Spinal cord (tissue), 10 donors: ENCODE data around the gene KRT2. TPM values are rescaled to one million over a fixed set of nuclear protein-coding genes. Genes with fewer than 3 reads are reported as not detected.
"Not testable (repeated sequence)": the region's sequence is repeated elsewhere in the genome, so short reads cannot be mapped to it uniquely, and the experiment has no call there.

Experiments used
- DNase-seq, 6 donors: peaks; one replicate each; pipeline versions ENCODE4 v3.0.0 to v3.0.0-alpha.2; 2013 to 2015; ENCODE audit warnings: low spot score in 6 of 6, low read depth in 4 of 6
- H3K27ac ChIP-seq: one replicate; pipeline ENCODE4 v1.5.1; 2013; ENCODE audit warnings: low read depth, low read length, control low read depth
- H3K27me3 ChIP-seq: one replicate; pipeline ENCODE4 v1.6.1; 2013; ENCODE audit warnings: low read length; ENCODE audit not compliant: control insufficient read depth, insufficient read depth
- H3K36me3 ChIP-seq: one replicate; pipeline ENCODE4 v1.6.1; 2013; ENCODE audit warnings: low read length; ENCODE audit not compliant: control insufficient read depth, insufficient read depth
- H3K4me1 ChIP-seq: one replicate; pipeline ENCODE4 v1.6.1; 2013; ENCODE audit warnings: low read length; ENCODE audit not compliant: control insufficient read depth, insufficient read depth
- H3K4me3 ChIP-seq: one replicate; pipeline ENCODE4 v1.5.1; 2013; ENCODE audit warnings: low read depth, low read length, control low read depth
- H3K9me3 ChIP-seq: one replicate; pipeline ENCODE4 v1.6.1; 2013; ENCODE audit warnings: low read length; ENCODE audit not compliant: control insufficient read depth, insufficient read depth
- WGBS: methylation state at CpG from one replicate; pipeline ENCODE4 v1.1.5; 2013; ENCODE audit warnings: missing lambda C conversion rate; ENCODE audit not compliant: insufficient coverage; 5-methylcytosine and 5-hydroxymethylcytosine counted together
- polyA plus RNA-seq, 2 donors: library from polyadenylated mRNA; unstranded; fragments of 120-200 nt; gene quantifications; one replicate each; pipeline ENCODE4 v1.2.1, GENCODE V29; 2013; ENCODE audit not compliant: insufficient read length in 2 of 2
- total RNA-seq, 2 donors: library from RNA; depleted of rRNA in 1 of 2; stranded (reverse); fragments of 120-200 nt in 1 of 2; fragments of >200 nt in 1 of 2; gene quantifications; one replicate each; pipeline versions ENCODE4 v1.2.3 to v1.2.4, GENCODE V29; 2013 to 2014
- donor health status: healthy.

The KRT2 gene
- total and polyA plus RNA-seq, 4 donors: 0.18 to 0.30 (median 0.25) TPM; not detected in 1

DNA sequence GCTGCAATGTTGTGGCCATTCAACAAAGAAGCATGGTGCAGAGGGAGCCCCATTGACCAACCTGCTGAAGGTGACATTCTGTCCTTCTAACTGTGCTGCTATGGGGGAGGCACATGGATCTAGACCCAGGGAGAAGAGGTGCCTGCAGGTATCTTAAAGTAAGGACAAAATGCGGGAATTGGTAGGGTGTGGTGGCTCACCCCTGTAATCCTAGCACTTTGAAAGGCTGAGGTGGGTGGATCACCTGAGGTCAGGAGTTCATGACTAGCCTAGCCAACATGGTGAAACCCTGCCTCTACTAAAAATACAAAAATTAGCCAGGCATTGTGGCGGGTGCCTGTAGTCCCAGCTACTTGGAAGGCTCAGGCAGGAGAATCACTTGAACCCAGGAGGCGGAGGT lies 17.9 kb upstream of the KRT2 start:
- not testable (repeated sequence) for H3K4me3 ChIP-seq, H3K27ac ChIP-seq, H3K27me3 ChIP-seq, H3K4me1 ChIP-seq, DNase-seq, H3K9me3 ChIP-seq, H3K36me3 ChIP-seq
- WGBS: 93% methylated on average over 2 of the region's 3 CpGs

DNA sequence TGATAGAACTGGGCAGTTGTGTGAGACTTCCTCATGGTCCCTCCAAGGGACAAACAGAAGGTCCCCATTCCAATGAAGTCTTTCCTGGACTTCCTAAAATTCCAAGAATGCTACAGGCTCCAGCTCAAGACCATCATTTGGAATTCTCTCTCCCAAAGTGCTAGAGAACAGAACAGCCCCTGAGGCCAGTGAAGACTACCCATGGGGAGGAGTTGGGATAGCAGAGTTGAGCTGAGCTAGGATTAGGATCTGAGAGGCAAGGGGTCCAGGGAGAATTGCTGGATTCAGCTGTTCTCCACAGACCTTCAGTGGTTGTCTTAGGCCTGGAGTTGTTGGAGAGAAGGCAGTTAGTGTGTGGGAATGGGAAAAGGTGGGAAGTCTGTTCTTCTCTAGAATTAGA lies 17.4 kb upstream of the KRT2 start:
- DNase-seq: no peak
- H3K9me3 ChIP-seq: no peaks in the 10 kb centered on the region
- H3K27me3 ChIP-seq: no peaks in the 10 kb centered on the region
- H3K4me1 ChIP-seq: no peaks in the 10 kb centered on the region
- H3K4me3 ChIP-seq: no peak overlapping the region
- H3K27ac ChIP-seq: no peak overlapping the region
- H3K36me3 ChIP-seq: no peaks in the 10 kb centered on the region

DNA sequence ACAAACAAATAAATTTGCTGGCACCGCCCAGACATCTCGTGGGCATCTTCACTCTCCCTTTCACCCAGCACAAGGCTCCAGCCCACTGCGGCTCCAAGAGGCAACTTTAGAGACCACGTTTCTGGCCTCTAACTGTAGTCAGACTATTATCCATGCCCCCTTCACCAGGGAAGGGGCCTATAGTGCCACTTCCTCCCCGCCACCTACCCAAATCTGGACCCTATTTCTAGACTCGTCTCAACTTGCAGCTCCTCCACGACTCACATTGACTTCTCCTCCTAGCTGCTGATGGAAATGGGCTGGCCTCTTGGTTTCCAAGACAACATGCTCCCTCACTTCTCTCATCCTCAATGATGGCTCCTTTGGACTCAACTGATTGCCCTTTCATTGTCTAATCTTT lies 15.9 kb upstream of the KRT2 start:
- no peak overlapping the region for H3K27ac ChIP-seq
- DNase-seq: peak in 1 of 6 donors; percentile 70
- H3K4me1 ChIP-seq: no peaks in the 10 kb centered on the region
- H3K4me3 ChIP-seq: no peak overlapping the region
- H3K36me3 ChIP-seq: no peaks in the 10 kb centered on the region
- H3K9me3 ChIP-seq: no peaks in the 10 kb centered on the region
- H3K27me3 ChIP-seq: no peaks in the 10 kb centered on the region
- WGBS: 86% methylated on average over 6 of the region's 7 CpGs

DNA sequence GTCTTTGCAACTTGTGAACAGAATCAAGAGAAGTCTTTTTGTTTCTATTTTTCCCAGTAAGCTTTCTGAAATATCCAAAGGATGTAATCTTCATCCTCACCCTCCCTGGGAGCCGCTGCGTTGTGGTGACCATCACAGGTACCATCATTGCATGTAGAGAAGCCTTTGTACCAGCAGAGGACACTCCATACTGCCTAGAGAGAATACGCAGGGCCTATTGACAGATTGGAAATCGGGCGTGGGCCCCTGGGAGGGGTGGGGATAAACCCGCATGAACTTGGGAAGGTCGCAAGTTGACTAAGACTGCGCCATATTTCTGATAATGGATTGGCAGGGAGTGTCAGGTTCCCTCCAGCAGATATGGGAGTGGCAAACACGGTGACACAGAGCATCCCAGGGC lies 15.5 kb upstream of the KRT2 start:
- H3K9me3 ChIP-seq: no peaks in the 10 kb centered on the region
- no peaks in the 10 kb centered on the region for H3K27me3 ChIP-seq
- DNase-seq: no peak
- no peak overlapping the region for H3K4me3 ChIP-seq
- no peaks in the 10 kb centered on the region for H3K4me1 ChIP-seq
- H3K27ac ChIP-seq: no peak overlapping the region
- H3K36me3 ChIP-seq: no peaks in the 10 kb centered on the region
- 58% methylated on average over 7 of the region's 9 CpGs for WGBS

DNA sequence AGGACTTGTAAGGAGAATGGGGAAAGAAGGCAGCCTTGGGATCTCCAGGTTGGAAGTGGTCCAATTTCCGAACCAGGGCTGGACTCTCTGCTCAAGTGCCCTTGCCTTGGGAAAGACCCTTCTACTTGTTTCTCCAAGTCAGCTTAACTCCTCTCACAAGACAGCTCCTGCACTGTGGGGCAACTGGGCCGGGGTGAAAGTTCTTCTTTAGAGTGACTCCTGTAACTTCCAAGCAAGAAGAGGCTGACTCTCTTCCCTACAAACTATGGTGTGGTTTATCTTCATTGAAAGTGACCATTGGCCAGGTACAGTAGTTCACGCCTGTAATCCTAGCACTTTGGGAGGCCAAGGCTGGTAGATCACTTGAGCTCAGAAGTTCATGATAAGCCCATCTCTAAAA lies 14.5 kb upstream of the KRT2 start:
- Histone ChIP-seq H3K9me3 (no peaks in the 10 kb centered on the region), H3K36me3 (no peaks in the 10 kb centered on the region), H3K4me3 (no peak overlapping the region), H3K27me3 (no peaks in the 10 kb centered on the region), H3K4me1 (no peaks in the 10 kb centered on the region), H3K27ac (no peak overlapping the region)
- no peak for DNase-seq
- 100% methylated on average over 1 of the region's 3 CpGs for WGBS

DNA sequence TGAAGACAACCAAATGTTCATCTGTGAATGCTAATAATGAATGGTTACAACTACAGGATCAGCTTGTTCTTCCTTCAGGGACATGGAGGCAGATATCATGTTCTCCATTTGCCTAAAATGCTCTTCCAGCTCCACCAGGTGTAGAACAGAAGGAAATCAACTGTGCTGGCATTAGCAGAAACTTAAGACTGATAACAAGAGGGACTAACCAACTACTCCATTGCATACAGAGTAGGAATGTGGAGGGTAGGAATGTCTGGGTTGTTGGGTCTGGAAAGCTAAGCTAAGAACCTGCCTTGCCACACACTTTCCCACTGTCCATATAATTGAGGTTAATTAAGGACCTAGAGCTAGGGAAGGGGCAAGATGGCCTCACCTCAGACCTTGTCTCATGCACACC lies 11.4 kb upstream of the KRT2 start:
- H3K27ac ChIP-seq: no peak overlapping the region
- peaks cover 12% of the 10 kb centered on the region for H3K4me1 ChIP-seq
- H3K4me3 ChIP-seq: no peak overlapping the region
- H3K9me3 ChIP-seq: no peaks in the 10 kb centered on the region
- no peaks in the 10 kb centered on the region for H3K27me3 ChIP-seq
- DNase-seq: no peak
- H3K36me3 ChIP-seq: no peaks in the 10 kb centered on the region

DNA sequence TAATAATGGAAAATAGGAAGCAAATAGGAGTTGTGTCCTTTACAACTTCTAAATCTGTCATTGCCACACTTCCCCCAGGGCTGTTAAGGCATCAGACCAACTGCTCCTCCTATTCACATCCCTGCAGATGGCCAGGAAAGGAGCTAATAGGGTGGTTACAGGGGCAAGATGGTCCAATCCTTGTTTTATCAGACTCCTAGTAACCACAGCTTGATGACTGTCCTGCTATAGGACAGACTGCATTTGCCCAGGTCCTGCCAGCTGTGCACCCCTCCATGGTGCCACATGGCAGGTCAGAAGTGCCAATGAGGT lies 10.9 kb upstream of the KRT2 start:
- H3K27ac ChIP-seq: no peak overlapping the region
- no peaks in the 10 kb centered on the region for H3K9me3 ChIP-seq
- H3K4me3 ChIP-seq: no peak overlapping the region
- no peaks in the 10 kb centered on the region for H3K36me3 ChIP-seq
- H3K4me1 ChIP-seq: peaks cover 12% of the 10 kb centered on the region
- H3K27me3 ChIP-seq: no peaks in the 10 kb centered on the region
- no peak for DNase-seq

DNA sequence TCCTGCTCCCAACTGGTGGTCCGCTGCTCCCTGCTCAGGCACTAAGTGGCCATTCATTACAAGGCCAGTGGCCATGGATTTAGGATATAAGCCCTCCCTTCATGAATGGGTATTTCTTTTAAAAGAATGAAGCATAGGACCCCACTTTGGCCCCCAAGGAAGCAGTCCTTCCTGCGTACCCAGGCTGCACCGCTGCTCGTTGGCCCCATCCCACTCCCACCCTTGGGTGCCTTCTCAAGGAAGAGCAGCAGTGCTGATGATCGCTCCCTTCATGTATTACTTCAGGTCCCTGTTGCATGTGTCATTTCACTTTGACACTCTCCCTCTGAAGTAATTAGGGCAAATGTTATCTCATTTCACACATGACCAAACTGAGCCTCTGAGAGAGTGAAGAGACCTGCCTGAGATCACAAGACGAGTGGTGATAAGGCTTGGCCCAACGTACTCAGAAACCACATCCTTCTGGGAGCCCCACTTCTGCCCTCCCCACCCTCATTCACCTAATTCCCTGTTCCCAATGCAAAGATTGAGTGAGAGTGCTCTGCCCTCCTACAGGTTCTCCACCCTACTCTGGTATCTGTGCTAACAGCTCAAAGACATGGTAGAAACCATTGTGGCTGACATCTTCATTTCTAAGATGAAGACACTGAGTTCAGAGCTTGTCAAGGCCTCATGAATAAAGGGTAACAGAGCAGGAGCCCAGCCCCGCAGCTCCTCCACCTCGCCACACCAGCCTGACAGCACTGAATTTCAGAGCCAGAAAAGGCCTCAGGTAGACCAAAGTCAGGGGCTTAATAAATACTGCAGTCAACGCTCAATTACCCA lies 10.3 kb upstream of the KRT2 start:
- WGBS: 87% methylated on average over 8 of the region's 10 CpGs

DNA sequence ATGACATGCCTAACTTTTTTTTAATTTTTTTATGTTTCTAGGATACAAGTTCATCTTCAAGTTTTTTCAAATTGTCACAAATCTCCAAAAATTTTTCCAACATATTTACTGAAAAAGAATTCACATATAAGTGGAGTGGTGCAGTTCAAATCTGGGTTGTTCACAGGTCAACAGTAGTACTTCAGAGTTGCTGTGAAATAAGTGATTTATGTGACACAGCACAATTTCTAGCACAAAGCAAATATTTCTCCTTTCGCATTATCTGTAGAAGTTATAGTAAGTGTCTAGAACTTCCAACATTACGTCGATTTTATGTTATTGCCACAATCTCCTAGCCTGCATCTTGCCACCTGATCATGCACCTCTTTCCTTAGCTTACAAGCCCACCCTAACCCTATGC lies 9.7 kb upstream of the KRT2 start:
- Histone ChIP-seq H3K4me3 (no peak overlapping the region), H3K27ac (no peak overlapping the region), H3K9me3 (no peaks in the 10 kb centered on the region), H3K27me3 (no peaks in the 10 kb centered on the region), H3K36me3 (no peaks in the 10 kb centered on the region), H3K4me1 (peaks cover 14% of the 10 kb centered on the region)
- no CpG with 5 or more reads among the region's 3 CpGs for WGBS
- DNase-seq: no peak

More for the DNA sequence above, 10.3 kb upstream of the KRT2 start:
- no peaks in the 10 kb centered on the region for H3K9me3 ChIP-seq
- peaks cover 12% of the 10 kb centered on the region for H3K4me1 ChIP-seq
- no peak overlapping the region for H3K27ac ChIP-seq
- DNase-seq: no peak
- no peak overlapping the region for H3K4me3 ChIP-seq
- no peaks in the 10 kb centered on the region for H3K27me3 ChIP-seq
- H3K36me3 ChIP-seq: no peaks in the 10 kb centered on the region

DNA sequence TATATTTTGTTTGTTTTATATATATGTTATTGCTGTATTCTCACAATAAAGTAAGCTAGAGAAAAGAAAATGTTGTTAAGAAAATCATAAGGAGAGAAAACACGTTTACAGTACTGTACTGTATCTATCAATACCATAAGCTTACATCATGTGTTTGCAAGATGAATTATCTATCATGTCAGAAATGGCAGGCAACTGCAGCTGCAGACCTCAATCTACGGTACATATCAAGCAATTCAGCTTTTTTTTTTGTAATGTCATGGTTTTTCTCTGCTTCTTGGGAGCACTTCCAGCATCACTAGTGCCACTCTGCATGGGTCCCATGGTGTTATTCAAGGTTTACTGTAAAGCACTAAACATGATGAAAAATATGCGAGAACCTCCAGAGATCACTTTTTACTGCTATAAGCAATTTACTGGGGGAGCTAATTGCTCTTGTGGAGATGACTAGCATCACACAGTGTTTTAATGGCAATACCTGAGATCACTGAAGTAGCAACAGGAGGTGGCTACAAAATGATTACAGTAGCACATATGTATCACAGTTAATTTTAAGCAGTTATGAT lies 9.0 kb upstream of the KRT2 start:
- DNase-seq: peak in 2 of 6 donors; percentile 50 to 96
- Histone ChIP-seq H3K36me3 (no peaks in the 10 kb centered on the region), H3K27ac (no peak overlapping the region), H3K4me1 (peaks cover 16% of the 10 kb centered on the region), H3K4me3 (no peak overlapping the region), H3K27me3 (no peaks in the 10 kb centered on the region), H3K9me3 (no peaks in the 10 kb centered on the region)
- no CpG with 5 or more reads among the region's 3 CpGs for WGBS
